Right ventricle myocardium superior (tissue), 1 donor: ENCODE data around the gene RHOV. TPM values are rescaled to one million over a fixed set of nuclear protein-coding genes. Genes with fewer than 3 reads are reported as not detected.
"Not testable (repeated sequence)": the region's sequence is repeated elsewhere in the genome, so short reads cannot be mapped to it uniquely, and the experiment has no call there.

Experiments used
- ATAC-seq: fragments of 200-7000 bp; cut with Tn5 transposase; one replicate; pipeline ENCODE4 v1.9.1; 2020; ENCODE audit warnings: mild to moderate bottlenecking; ENCODE audit not compliant: poor library complexity
- DNase-seq: peaks from one replicate; pipeline ENCODE4 v3.0.0-alpha.2; 2020
- intact Hi-C: fragments of 100-400 bp; cut with DNase I; formaldehyde crosslinking; loops from one replicate; pipeline ENCODE4 v1.11.2; 2022
- total RNA-seq: library from RNA; stranded (reverse); fragmentation: NEBNext Ultra II Directional; extraction: Animal tissue kit (Norgen Biotek cat#: 25700); gene quantifications from one replicate; pipeline ENCODE4 v1.2.1, GENCODE V29; 2021
- donor health status: DM: no; HTN: yes; CAD: no; lungs with severe emphysema.

RHOV gene
- total RNA-seq, 1 donor from 2014 or later: not detected

GRCh38 chr15:40886586-40886985, 12.6 kb upstream of the RHOV start:
- intact Hi-C loops: no loop called here
- ATAC-seq (no peak), DNase-seq (no peak)

GRCh38 chr15:40881351-40881750, 7.3 kb upstream of the RHOV start:
- DNase-seq (peak; percentile 6), ATAC-seq (no peak)
- intact Hi-C loops: no loop called here

GRCh38 chr15:40879609-40880008, 5.6 kb upstream of the RHOV start:
- intact Hi-C loops: no loop called here
- ATAC-seq (no peak), DNase-seq (no peak)

- ATAC-seq (no peak), DNase-seq (no peak)
- intact Hi-C loops: no loop called here
Observed at GRCh38 chr15:40878785-40879184, 4.8 kb upstream of the RHOV start.

GRCh38 chr15:40877694-40878093, 3.7 kb upstream of the RHOV start:
- intact Hi-C loops: no loop called here
- ATAC-seq: no peak
- no peak for DNase-seq

GRCh38 chr15:40875991-40876730, 2.1 kb upstream of the RHOV start:
- ATAC-seq (no peak), DNase-seq (no peak)
- intact Hi-C loops: no loop called here

GRCh38 chr15:40872791-40873693, 992 bp downstream of the RHOV start:
- no peak for ATAC-seq
- no peak for DNase-seq
- intact Hi-C loops: no loop called here

- DNase-seq: no peak
- intact Hi-C loops: no loop called here
- no peak for ATAC-seq
Observed at GRCh38 chr15:40871749-40872617, 2.1 kb downstream of the RHOV start.

- no peak for ATAC-seq
- no peak for DNase-seq
- intact Hi-C loops: no loop called here
Observed at GRCh38 chr15:40870716-40871115, 3.3 kb downstream of the RHOV start.

- no peak for DNase-seq
- intact Hi-C loops: no loop called here
- ATAC-seq: no peak
Observed at GRCh38 chr15:40869686-40870085, 4.3 kb downstream of the RHOV start.

GRCh38 chr15:40867199-40867598, 6.8 kb downstream of the RHOV start:
- intact Hi-C loops: no loop called here
- no peak for ATAC-seq
- DNase-seq: no peak

- DNase-seq (no peak), ATAC-seq (no peak)
- intact Hi-C loops: no loop called here
Observed at GRCh38 chr15:40863660-40864270, 10.3 kb downstream of the RHOV start.

GRCh38 chr15:40861147-40861546, 12.9 kb downstream of the RHOV start:
- ATAC-seq, DNase-seq, intact Hi-C loops: not testable (repeated sequence)

- intact Hi-C loops: loop anchor here (5.0 to 10.0 kb wide), 2 partner anchors 33 to 325 kb away; partner anchors contain the start of gene VPS18
- DNase-seq (peak; percentile 71), ATAC-seq (peak; percentile 62)
Observed at GRCh38 chr15:40859206-40859851, 14.7 kb downstream of the RHOV start.

- ATAC-seq: no peak
- intact Hi-C loops: loop anchor here (5.0 to 10.0 kb wide), 2 partner anchors 34 to 326 kb away; partner anchors contain the start of gene VPS18
- no peak for DNase-seq
Observed at GRCh38 chr15:40858706-40859105, 15.3 kb downstream of the RHOV start.

- DNase-seq (peak; percentile 82), ATAC-seq (peak; percentile 90)
- intact Hi-C loops: loop anchor here (5.0 to 10.0 kb wide), 2 partner anchors 35 to 327 kb away; partner anchors contain the start of gene VPS18
Observed at GRCh38 chr15:40857601-40858341, 16.3 kb downstream of the RHOV start.

GRCh38 chr15:40856746-40857145, 17.3 kb downstream of the RHOV start:
- DNase-seq: no peak
- intact Hi-C loops: loop anchor here (5.0 to 10.0 kb wide), 2 partner anchors 36 to 328 kb away; partner anchors contain the start of gene VPS18
- ATAC-seq: no peak
